Erythroblast (primary cell): ENCODE results near the gene RGS9BP.

Source experiments
- GATA1 ChIP-seq: IDR thresholded peaks from 2 replicates; pipeline ENCODE4 v1.6.1; 2011; ENCODE audit warnings: low read depth, mild to moderate bottlenecking, control low read depth, low read length, moderate library complexity
- POLR2A ChIP-seq: IDR thresholded peaks from 2 replicates; pipeline ENCODE4 v1.6.1; 2011; ENCODE audit warnings: mild to moderate bottlenecking, low read length

DNA sequence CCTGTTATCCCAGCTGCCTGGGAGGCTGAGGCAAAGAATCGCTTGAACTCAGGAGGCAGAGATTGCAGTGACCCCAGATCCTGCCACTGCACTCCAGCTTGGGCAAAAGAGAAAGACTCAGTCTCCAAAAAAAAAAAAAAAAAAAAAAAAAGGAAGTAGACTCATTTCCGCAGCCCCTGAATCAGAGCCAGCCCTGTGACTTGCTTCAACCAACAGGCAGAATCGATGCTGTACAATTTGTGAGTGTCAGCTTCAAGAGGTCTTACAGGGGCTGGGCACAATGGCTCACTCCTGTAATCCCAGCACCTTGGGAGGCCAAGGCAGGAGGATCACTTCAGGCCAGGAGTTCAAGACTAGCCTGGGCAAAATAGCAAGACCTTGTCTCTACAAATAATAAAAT lies 13.5 kb upstream of the RGS9BP start:
- TF ChIP-seq POLR2A (no peak), GATA1 (no peak)
